ENCODE results near the gene ZNF20. TPM values are rescaled to one million over a fixed set of nuclear protein-coding genes. Genes with fewer than 3 reads are reported as not detected.

The ZNF20 gene
- total RNA-seq, 1 donor from 2014 or later: 3.3 TPM

DNA sequence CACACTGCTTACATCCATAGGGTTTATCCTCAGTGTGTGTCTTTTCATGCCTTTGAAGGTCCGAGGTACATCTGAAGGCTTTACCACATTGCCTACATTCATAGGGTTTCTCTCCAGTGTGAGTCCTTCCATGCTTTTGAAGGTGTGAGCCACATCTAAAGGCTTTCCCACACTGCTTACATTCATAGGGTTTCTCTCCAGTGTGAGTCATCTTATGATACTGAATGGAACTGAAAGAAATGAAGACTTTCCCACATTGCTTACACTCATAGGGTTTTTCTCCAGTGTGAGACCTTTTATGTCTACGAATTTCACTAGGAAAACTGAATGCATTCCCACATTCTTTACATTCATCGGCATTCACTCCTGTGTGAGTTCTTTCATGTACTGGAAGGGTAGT is 7.1 kb downstream of the ZNF20 start:
- H3K27me3 ChIP-seq: no peaks in the 10 kb centered on the region
- intact Hi-C loops (cut with DNase I): no loop called here
- no peak overlapping the region for H3K27ac ChIP-seq
- TF ChIP-seq, protein P1, sequence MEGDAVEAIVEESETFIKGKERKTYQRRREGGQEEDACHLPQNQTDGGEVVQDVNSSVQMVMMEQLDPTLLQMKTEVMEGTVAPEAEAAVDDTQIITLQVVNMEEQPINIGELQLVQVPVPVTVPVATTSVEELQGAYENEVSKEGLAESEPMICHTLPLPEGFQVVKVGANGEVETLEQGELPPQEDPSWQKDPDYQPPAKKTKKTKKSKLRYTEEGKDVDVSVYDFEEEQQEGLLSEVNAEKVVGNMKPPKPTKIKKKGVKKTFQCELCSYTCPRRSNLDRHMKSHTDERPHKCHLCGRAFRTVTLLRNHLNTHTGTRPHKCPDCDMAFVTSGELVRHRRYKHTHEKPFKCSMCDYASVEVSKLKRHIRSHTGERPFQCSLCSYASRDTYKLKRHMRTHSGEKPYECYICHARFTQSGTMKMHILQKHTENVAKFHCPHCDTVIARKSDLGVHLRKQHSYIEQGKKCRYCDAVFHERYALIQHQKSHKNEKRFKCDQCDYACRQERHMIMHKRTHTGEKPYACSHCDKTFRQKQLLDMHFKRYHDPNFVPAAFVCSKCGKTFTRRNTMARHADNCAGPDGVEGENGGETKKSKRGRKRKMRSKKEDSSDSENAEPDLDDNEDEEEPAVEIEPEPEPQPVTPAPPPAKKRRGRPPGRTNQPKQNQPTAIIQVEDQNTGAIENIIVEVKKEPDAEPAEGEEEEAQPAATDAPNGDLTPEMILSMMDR (IDR thresholded peaks at IDR 0.05): no peak
- H3K4me1 ChIP-seq: no peaks in the 10 kb centered on the region
- no peak overlapping the region for H3K4me3 ChIP-seq
- peaks cover 7% of the 10 kb centered on the region for H3K9me3 ChIP-seq
- DNase-seq (no peak), ATAC-seq (no peak)
- H3K36me3 ChIP-seq: peaks cover 35% of the 10 kb centered on the region

DNA sequence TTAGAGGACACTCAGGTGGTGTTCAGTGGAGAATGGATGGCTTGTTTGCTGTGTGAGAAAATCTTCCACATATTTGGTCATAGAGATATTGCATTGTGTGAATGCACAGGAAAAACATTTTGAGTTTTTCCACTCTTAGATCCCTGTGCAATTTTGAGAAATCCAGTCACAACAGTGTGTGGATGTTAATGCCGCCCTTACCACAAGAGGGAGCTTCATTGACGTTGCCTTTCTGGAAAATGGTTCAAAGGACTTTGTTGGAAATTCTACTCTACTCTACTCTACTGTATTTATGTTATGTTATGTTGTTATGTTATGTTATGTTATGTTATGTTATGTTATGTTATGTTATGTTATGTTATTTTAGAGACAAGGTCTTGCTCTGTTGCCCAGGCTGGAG is 13.4 kb downstream of the ZNF20 start:
- TF ChIP-seq, protein P1 (IDR thresholded peaks at IDR 0.05): peak; percentile 66
- ATAC-seq (peak; percentile 67), DNase-seq (no peak)
- no peaks in the 10 kb centered on the region for H3K27me3 ChIP-seq
- no peaks in the 10 kb centered on the region for H3K4me1 ChIP-seq
- H3K36me3 ChIP-seq: no peaks in the 10 kb centered on the region
- no peaks in the 10 kb centered on the region for H3K9me3 ChIP-seq
- intact Hi-C loops (cut with DNase I): no loop called here
- no peak overlapping the region for H3K27ac ChIP-seq
- no peak overlapping the region for H3K4me3 ChIP-seq

DNA sequence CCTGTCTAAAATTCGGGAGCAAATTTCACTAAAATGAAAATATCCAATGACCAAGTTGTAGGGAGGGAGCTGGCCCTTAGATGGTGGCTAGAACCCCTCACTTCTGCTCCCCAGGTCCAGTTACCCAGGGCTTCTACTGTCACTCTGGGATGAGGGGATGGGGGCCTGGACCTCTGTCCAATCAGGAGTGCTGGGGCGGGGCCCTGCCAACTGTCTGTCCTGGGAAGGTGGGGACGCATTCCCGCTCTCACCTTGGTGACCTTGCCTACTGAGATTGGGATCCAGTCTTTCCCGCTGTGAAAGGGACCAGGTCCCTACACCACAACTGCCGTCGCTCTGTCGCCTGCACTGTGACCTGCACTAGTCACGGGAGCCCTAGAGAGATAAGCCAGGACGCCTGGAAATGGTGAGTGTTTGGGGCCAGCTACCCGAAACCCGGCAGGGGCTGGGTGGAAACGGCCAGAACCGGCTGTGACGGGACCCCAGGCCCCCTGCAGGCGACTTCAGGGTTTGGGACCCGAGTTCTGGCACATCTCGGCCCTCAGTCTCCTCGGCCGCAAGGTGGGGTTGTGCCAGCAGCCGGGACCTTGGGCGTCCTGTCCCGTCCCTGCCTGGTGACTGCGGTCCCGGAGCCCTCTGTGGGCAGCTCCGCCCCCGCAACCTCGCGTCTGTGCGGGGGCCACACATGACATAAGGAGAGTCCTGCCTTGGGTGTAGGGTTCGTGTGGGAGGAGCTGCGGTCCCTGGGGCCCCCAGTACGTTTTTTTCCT is 22.8 kb downstream of the ZNF20 start:
- no peaks in the 10 kb centered on the region for H3K27me3 ChIP-seq
- TF ChIP-seq, protein P1 (IDR thresholded peaks at IDR 0.05): no peak
- ATAC-seq: no peak
- DNase-seq: no peak
- H3K4me1 ChIP-seq: no peaks in the 10 kb centered on the region
- peaks cover 2% of the 10 kb centered on the region for H3K36me3 ChIP-seq
- no peaks in the 10 kb centered on the region for H3K9me3 ChIP-seq
- H3K4me3 ChIP-seq: no peak overlapping the region
- no peak overlapping the region for H3K27ac ChIP-seq
- intact Hi-C loops (cut with DNase I): no loop called here

- H3K9me3 ChIP-seq: no peaks in the 10 kb centered on the region
Measured at GRCh38 chr19:12113121-12113520, 27.0 kb downstream of the ZNF20 start.

DNA sequence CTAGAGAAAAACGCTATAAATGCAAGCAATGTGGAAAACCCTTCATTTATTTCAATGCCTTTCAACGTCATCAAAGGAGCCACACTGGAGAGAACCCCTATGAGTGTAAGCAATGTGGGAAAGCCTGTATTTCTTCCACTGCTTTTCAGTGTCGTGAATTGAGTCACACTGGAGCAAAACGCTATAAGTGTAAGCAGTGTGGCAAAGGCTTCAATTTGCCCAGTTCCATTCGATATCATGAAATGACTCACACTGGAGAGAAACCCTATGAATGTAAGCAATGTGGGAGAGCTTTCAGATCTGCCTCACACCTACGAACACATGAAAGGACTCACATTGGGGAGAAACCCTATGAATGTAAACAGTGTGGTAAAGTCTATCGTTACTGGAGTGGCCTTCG is 27.4 kb downstream of the ZNF20 start:
- DNase-seq: no peak
- TF ChIP-seq, protein P1 (IDR thresholded peaks at IDR 0.05): no peak
- Histone ChIP-seq H3K27me3 (no peaks in the 10 kb centered on the region), H3K36me3 (peaks cover 16% of the 10 kb centered on the region), H3K4me3 (no peak overlapping the region), H3K27ac (no peak overlapping the region), H3K9me3 (no peaks in the 10 kb centered on the region), H3K4me1 (no peaks in the 10 kb centered on the region)
- ATAC-seq: no peak
- intact Hi-C loops (cut with DNase I): no loop called here

More at GRCh38 chr19:12113121-12113520, 27.0 kb downstream of the ZNF20 start:
- Histone ChIP-seq H3K27ac (no peak overlapping the region), H3K36me3 (peaks cover 16% of the 10 kb centered on the region), H3K27me3 (no peaks in the 10 kb centered on the region), H3K4me1 (no peaks in the 10 kb centered on the region), H3K4me3 (no peak overlapping the region)
- no peak for ATAC-seq
- no peak for DNase-seq
- TF ChIP-seq, protein P1 (IDR thresholded peaks at IDR 0.05): no peak
- intact Hi-C loops (cut with DNase I): no loop called here

Data from upper lobe of right lung (tissue), 1 donor.